ENCODE results near the gene MAPK9.

The MAPK9 gene

DNA sequence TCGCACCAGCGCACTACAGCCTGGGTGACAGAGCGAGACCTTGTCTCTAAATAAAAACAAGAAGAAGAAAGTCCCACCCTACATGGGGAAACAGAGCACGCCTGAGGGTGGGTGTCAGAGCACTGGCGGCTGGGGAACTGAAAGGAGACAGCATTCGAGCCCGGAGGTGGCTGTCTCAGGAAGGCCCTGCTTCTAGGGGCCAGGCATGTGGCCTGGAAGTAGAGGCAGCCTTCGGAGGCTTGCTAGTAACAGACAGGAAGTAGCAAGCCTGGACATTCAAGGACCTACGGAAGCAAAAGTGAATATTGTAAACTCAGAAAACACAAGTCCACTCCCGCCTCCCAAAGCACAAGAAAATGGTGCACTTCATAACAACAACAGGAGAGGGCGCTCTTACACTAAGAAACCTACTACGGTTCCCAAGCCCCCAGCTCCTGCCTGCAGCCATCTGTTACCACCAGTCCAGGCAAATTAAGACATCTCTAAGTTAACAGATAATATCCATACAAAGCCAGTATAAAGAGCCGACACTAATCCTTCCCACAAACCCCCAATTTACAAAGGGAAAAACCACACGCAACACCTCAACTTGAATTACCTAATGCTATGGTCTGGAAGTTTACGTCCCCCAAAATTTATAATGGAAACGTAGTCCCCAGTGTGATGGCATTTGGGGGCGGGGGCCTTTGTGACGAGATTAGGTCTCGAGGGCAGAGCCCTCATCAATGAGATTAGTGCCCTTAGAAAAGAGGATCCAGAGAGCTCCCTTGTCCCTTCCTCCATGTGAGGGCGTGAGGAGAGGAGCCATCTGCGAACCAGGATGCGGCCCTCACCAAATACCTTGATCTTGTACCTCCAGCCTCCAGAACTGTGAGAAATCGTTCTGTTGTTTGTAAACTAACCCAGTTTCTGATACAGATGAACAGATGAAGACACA, 90.6 kb downstream of the MAPK9 start:
- no peak for DNase-seq

DNA sequence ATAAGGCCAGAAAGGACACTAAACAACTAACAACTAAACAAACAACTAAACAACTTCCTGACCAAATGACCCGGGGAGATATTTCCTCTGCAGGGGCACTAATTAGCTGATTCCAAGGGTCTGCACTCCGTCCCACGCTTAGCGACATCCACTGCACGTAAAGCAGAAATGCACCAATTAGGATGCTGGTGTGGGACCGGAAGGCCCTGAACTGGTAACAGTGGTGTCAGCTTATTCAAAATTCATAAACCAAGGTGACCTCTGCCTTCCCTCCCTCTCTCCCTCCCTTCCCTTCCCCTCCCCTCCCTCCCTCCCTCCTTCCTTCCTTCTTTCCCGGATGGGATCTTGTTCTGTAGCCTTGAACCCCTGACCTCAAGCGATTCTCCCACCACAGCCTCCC, 92.5 kb downstream of the MAPK9 start:
- DNase-seq: no peak

DNA sequence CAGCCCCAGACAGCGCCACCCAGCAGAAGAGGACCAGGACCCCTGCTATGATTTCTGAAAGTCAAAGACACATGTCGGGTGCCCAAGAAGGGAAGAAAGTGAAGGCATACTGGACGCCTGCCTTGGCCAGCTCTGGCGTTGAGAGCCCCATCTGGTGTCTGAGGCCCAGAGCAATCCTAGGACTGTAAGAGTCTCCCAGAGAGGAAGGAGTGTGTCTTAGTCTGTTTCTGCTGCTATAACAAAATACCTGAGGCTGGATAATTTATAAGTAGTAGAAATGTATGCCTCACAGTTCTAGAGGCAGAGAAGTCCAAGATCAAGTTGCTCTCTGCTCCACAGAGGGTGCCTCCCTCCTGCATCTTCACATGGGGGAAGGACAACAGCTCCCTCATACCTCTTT, 93.7 kb downstream of the MAPK9 start:
- no peak for DNase-seq

DNA sequence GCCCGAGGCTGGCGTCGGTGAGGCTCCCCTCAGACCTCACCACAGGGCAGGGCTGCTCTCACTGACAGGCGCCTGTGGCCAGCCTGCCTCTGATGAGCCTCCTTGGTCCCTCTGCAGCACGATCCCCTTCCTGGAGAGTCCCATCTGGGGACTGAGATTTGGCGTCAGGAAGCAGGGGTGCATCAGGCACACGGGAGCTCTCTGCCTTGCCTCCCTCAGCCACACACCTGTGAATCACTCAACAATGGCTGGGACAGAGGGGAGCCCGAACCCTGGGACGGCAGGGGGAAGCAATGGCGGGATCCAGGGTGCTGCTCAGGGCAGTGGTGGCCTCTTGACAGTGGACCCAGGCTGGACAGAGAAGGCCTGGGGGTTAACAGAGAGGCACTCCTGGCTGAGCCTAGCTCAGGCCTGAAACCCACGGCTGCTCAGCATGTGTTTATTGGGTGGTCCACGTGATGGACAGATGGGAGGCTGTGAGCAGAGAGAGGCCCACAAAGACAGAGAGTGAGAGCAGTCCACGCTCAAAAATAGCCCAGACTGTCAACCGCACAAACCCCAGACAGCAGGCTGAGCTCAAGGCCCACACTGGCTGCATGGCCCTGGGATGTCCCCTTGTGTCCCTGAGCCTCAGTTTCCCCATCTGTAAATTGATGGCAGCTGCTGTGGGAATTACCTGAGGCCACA, 94.7 kb downstream of the MAPK9 start:
- DNase-seq: no peak

DNA sequence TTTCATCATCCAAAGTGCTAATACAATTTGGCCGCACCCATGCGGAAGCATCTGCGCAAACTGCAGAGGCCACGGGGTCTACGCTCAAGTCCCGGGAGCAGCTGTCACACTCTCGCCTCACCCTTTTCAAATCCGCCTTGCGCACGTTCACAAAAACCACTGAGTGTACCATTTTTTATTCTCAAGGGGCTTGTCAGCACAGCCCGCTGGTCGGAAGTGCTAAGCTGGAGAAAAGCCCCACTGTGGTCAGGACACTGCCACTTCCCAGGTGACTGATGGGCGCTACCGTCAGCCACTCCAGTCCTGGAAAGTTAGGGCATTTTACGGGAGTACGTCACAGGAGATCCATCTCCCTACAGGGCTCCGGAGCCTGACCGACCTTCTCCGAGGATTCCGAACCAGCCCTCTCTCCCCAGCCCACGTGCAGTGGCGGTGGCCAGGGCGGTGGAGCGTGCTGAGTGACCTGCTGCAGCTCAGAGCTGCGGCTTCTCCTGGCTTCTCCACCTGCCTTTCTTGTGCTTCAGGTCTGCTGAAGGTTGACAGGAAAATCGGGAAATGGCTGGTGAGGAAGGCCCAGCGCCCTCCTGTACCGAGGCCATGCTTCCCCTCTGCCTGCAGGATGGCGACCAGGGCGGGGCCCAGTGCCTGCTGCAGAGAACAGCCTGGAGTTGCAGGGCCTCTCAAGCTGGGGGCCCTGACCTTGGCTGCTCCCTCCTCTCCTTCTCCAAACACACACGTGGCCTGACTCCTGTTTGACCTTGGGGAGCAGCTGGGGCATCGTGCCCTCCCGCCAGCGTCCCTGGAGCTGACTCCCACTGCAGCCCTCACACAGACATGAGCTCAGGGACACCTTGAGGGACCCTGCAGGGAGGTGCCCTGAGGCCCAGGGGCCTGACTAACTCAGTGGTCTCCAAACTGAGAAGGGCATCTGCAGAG, 97.2 kb downstream of the MAPK9 start:
- no peak for DNase-seq

DNA sequence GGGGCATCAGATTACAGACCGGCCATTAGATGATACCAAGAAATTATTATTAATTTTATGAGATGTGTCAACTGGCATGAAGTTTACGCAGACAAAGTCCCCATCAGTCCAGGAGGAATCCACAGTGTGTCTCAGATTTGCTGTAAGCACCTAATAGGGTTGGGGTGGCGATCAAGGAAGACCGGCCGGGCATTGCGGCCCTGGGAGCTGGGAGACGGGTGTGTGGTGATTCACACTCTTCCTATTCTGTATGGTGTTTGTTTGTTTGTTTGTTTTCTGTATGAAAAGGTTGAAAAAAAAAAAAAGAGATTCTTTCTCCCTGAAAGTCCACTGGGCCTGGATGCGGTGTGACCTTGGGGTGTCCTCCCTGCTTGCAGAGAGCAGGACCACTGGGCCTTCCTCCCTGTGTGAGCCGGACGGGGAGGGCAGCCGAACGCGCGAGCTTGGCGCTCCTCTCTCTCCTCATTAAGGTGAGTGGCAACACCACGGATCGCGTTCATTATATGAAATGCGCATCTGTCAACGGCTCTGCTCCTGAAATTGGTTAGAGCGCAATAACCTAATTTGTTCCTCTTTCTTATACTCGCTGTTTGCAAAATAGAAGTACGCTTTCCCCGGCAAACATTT, 98.0 kb downstream of the MAPK9 start:
- DNase-seq: no peak

DNA sequence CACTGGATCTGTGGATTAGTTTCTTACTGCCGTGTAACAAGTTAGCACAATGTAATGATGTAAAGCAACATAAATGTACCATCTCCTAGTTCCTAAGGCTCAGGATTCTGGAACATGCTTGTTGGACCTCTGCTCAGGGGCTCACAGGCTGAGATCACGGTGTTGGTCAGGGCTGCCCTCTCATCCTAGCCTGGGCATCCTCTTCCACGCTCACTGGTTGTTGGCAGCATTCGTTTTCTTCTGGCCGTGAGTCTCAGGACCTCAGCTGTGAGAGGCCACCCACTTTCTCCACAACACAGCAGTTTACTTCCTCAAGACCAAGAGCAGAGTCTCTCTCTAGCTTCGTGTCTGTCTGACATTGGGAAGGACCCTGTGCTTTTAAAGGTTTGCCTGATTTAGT, 100.2 kb downstream of the MAPK9 start:
- no peak for DNase-seq

DNA sequence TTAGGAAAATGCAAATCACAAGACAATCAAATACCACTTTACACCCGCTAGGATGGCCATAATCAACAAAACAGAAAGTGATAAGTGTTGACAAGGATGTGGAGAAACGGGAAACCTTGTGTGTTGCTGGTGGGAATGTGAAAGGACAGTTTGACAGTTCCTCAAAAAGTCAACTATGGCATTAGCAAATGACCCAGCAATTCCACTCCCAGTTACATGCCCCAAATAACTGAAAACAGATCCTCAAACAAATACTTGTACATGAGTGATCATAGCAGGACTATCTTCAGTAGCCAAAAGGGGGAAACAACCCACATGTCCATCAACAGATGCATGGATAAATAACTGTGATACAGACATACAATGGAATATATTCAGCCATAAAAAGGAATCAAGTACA, 104.1 kb downstream of the MAPK9 start:
- DNase-seq: no peak

Data from activated effector memory CD4-positive, alpha-beta T cell treated with Interleukin-2 at 50 U/mL for 16 hours (primary cell).